ENCODE results near the gene HLA-A.

Gene HLA-A

GRCh38 chr6:29965563-29965872, 23.2 kb downstream of the HLA-A start:
- peak overlapping the region; percentile 89 for H3K27ac ChIP-seq (replicated peaks)
- no peak for DNase-seq (ENCODE audit: low read depth in 1 of 2, low spot score in 1 of 2)
- no peaks in the 10 kb centered on the region for H3K27me3 ChIP-seq (ENCODE audit: insufficient read depth, poor library complexity, severe bottlenecking)
- peak overlapping the region; percentile 19 for H3K4me3 ChIP-seq (replicated peaks; ENCODE audit: insufficient read depth, low read length)
- TF ChIP-seq GABPA (IDR thresholded peaks at IDR 0.05; ENCODE audit: low read depth) (no peak), REST (IDR thresholded peaks at IDR 0.05; ENCODE audit: insufficient replicate concordance, low read depth) (no peak)

GRCh38 chr6:29965873-29966601, 23.7 kb downstream of the HLA-A start:
- peak overlapping the region; percentile 89 for H3K27ac ChIP-seq (replicated peaks)
- TF ChIP-seq SPI1 (IDR thresholded peaks at IDR 0.05; ENCODE audit: borderline replicate concordance, low read depth) = peak; percentile 74; the same call in 1 of the 2 replicates
- peak; percentile 35; the same call in 1 of the 2 replicates for TF ChIP-seq POLR2AphosphoS5 (IDR thresholded peaks at IDR 0.05; ENCODE audit: low read depth)
- no peak for TF ChIP-seq CTCF (IDR thresholded peaks at IDR 0.05; ENCODE audit: insufficient read depth, low read length)
- peak; percentile 79 to 89 for DNase-seq (ENCODE audit: low read depth in 1 of 2, low spot score in 1 of 2)
- H3K27me3 ChIP-seq (ENCODE audit: insufficient read depth, poor library complexity, severe bottlenecking) = no peaks in the 10 kb centered on the region
- H3K4me3 ChIP-seq (replicated peaks; ENCODE audit: insufficient read depth, low read length) = peak overlapping the region; percentile 19

- Histone ChIP-seq H3K27me3 (ENCODE audit: insufficient read depth, poor library complexity, severe bottlenecking) (no peaks in the 10 kb centered on the region), H3K27ac (replicated peaks) (no peak overlapping the region), H3K4me3 (replicated peaks; ENCODE audit: insufficient read depth, low read length) (no peak overlapping the region)
- TF ChIP-seq SPI1 (IDR thresholded peaks at IDR 0.05; ENCODE audit: borderline replicate concordance, low read depth) (no peak), GABPA (IDR thresholded peaks at IDR 0.05; ENCODE audit: low read depth) (no peak), POLR2AphosphoS5 (IDR thresholded peaks at IDR 0.05; ENCODE audit: low read depth) (no peak), REST (IDR thresholded peaks at IDR 0.05; ENCODE audit: insufficient replicate concordance, low read depth) (no peak), CTCF (IDR thresholded peaks at IDR 0.05; ENCODE audit: insufficient read depth, low read length) (no peak)
- DNase-seq (ENCODE audit: low read depth in 1 of 2, low spot score in 1 of 2) = peak in 1 of 2 experiments; percentile 22
Observed at GRCh38 chr6:29967379-29968010, 25.2 kb downstream of the HLA-A start.

- no peak overlapping the region for H3K4me3 ChIP-seq (replicated peaks; ENCODE audit: insufficient read depth, low read length)
- no peaks in the 10 kb centered on the region for H3K27me3 ChIP-seq (ENCODE audit: insufficient read depth, poor library complexity, severe bottlenecking)
- TF ChIP-seq POLR2AphosphoS5 (IDR thresholded peaks at IDR 0.05; ENCODE audit: low read depth) = no peak
- TF ChIP-seq REST (IDR thresholded peaks at IDR 0.05; ENCODE audit: insufficient replicate concordance, low read depth) = no peak
- TF ChIP-seq GABPA (IDR thresholded peaks at IDR 0.05; ENCODE audit: low read depth) = no peak
- no peak for TF ChIP-seq CTCF (IDR thresholded peaks at IDR 0.05; ENCODE audit: insufficient read depth, low read length)
- no peak for TF ChIP-seq SPI1 (IDR thresholded peaks at IDR 0.05; ENCODE audit: borderline replicate concordance, low read depth)
- DNase-seq (ENCODE audit: low read depth in 1 of 2, low spot score in 1 of 2) = no peak
- H3K27ac ChIP-seq (replicated peaks) = no peak overlapping the region
Observed at GRCh38 chr6:29968130-29968529, 25.8 kb downstream of the HLA-A start.
